Peyer's patch (tissue), 4 donors: ENCODE data around the gene STAG1. TPM values are rescaled to one million over a fixed set of nuclear protein-coding genes. Genes with fewer than 3 reads are reported as not detected.

ENCODE experiments used
- DNase-seq, 3 donors: peaks; one replicate each; pipeline ENCODE4 v3.0.0-alpha.2; 2017 to 2019
- H3K27ac ChIP-seq, 4 donors: fragments of 200-600 bp; sonication (generic); one replicate each; pipeline ENCODE4 v1.5.1; 2016 to 2019
- H3K27me3 ChIP-seq, 2 donors: fragments of 200-600 bp; sonication (generic); one replicate each; pipeline ENCODE4 v1.5.1; 2019
- H3K36me3 ChIP-seq, 3 donors: fragments of 200-600 bp; sonication (generic); one replicate each; pipeline ENCODE4 v1.5.1; 2016 to 2019
- H3K4me1 ChIP-seq, 4 donors: fragments of 200-600 bp; sonication (generic); one replicate each; pipeline ENCODE4 v1.5.1; 2016 to 2019
- H3K4me3 ChIP-seq, 4 donors: fragments of 200-600 bp; sonication (generic); 1 replicate in 3 of 4; 2 replicates in 1 of 4; pipeline ENCODE4 v1.5.1; 2016 to 2019; ENCODE audit warnings: mild to moderate bottlenecking in 1 of 4
- H3K9me3 ChIP-seq, 4 donors: fragments of 200-600 bp; sonication (generic); one replicate each; pipeline ENCODE4 v1.5.1; 2016 to 2019; ENCODE audit warnings: mild to moderate bottlenecking in 1 of 4
- POLR2A ChIP-seq, 2 donors: fragments of 450-650 bp; IDR thresholded peaks; one replicate each; pipeline ENCODE4 v1.5.1; 2017; ENCODE audit warnings: antibody characterized with exemption in 2 of 2, mild to moderate bottlenecking in 2 of 2, moderate library complexity in 2 of 2
- total RNA-seq, 4 donors: library from RNA; depleted of rRNA; stranded (reverse); fragments of >200 nt; gene quantifications; one replicate each; pipeline ENCODE4 v1.1.0, GENCODE V29; 2016
- TF ChIP-seq, protein P1 (sequence below), 6 experiments: fragments of 450-650 bp in 4 of 6; fragments of 200-600 bp in 2 of 6; sonication (generic) in 1 of 6; IDR thresholded peaks; one replicate each; pipeline ENCODE4 v1.5.1; 2017 to 2019; ENCODE audit warnings: antibody characterized with exemption in 6 of 6, mild to moderate bottlenecking in 3 of 6, moderate library complexity in 1 of 6

STAG1 gene
- total RNA-seq, 4 donors from 2014 or later: 22.6 to 91.6 (median 35.2) TPM

DNA sequence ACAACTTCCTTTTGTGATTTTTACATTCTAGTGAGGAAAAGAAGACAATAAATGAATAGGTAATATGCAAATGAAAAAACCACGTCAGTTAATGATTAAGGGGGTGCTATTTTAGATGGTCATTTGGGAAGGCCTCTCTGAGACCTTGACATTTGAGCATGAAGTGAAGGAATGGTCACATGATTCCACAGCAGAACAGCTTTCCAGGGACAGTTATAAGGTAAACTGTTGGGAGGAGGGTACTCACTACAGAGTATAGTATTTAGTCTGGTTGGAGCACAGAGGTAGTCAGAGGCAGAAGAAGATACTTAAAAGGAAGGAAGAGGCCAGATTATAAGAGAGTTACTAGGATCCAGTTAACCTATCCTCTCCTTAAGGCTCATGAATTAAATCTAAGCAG is 246.5 kb downstream of the STAG1 start:
- no peak for DNase-seq
- TF ChIP-seq, protein P1, sequence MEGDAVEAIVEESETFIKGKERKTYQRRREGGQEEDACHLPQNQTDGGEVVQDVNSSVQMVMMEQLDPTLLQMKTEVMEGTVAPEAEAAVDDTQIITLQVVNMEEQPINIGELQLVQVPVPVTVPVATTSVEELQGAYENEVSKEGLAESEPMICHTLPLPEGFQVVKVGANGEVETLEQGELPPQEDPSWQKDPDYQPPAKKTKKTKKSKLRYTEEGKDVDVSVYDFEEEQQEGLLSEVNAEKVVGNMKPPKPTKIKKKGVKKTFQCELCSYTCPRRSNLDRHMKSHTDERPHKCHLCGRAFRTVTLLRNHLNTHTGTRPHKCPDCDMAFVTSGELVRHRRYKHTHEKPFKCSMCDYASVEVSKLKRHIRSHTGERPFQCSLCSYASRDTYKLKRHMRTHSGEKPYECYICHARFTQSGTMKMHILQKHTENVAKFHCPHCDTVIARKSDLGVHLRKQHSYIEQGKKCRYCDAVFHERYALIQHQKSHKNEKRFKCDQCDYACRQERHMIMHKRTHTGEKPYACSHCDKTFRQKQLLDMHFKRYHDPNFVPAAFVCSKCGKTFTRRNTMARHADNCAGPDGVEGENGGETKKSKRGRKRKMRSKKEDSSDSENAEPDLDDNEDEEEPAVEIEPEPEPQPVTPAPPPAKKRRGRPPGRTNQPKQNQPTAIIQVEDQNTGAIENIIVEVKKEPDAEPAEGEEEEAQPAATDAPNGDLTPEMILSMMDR (IDR thresholded peaks at IDR 0.05): no peak
- TF ChIP-seq POLR2A (IDR thresholded peaks at IDR 0.05): no peak

DNA sequence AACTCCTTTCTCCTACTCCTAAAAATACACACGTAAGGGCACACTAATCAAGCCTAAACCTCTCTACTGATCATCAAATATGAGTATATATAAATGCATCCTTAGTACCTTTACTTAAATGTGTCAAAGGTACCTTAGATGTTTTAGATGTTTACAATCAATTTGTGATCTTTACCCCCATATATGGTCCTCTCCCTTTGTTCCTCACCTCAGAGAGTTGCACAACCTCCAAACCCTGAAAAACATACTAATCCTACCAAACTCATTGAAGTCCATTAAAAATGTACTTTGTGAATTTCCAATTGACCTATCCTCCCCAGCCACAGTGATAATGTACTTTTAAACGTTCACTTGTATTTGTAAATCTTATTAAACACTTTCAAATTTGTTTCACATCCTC is 249.1 kb downstream of the STAG1 start:
- Histone ChIP-seq H3K36me3 (peaks cover 0 to 18% (median 0%) of the 10 kb centered on the region in 3 donors), H3K9me3 (no peaks in the 10 kb centered on the region), H3K4me3 (no peak overlapping the region), H3K27me3 (no peaks in the 10 kb centered on the region), H3K4me1 (no peaks in the 10 kb centered on the region), H3K27ac (no peak overlapping the region)
- TF ChIP-seq, protein P1 (IDR thresholded peaks at IDR 0.05): no peak
- TF ChIP-seq POLR2A (IDR thresholded peaks at IDR 0.05): no peak
- DNase-seq: no peak

More for the DNA sequence above, 246.5 kb downstream of the STAG1 start:
- Histone ChIP-seq H3K36me3 (peaks cover 0 to 13% (median 0%) of the 10 kb centered on the region in 3 donors), H3K27ac (no peak overlapping the region), H3K27me3 (no peaks in the 10 kb centered on the region), H3K4me3 (no peak overlapping the region), H3K9me3 (no peaks in the 10 kb centered on the region), H3K4me1 (no peaks in the 10 kb centered on the region)

DNA sequence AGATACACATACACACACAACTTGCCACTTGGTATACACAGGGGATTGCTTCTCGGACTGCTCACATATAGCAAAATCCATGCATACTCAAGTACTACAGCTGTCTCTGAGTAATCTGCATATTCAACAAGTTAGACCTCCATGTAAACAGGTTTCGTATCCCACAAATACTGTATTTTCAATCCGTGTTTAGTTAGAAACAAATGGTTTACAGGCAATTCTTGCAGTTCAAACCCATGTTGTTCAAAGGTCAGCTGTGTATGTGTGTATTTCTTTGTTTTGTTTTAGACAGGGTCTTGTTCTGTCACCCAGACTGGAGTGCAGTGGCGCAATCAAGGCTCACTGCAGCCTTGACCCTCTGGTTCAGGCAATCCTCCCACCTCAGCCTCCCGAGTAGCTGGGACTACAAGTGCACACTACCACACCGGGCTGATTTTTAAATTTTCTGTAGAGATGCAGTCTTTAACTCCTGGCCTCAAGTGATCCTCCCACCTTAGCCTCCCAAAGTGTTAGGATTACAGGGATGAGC is 253.2 kb downstream of the STAG1 start:
- Histone ChIP-seq H3K36me3 (peaks cover 0 to 23% (median 0%) of the 10 kb centered on the region in 3 donors), H3K4me3 (no peak overlapping the region), H3K27ac (no peak overlapping the region), H3K4me1 (no peaks in the 10 kb centered on the region), H3K9me3 (no peaks in the 10 kb centered on the region), H3K27me3 (no peaks in the 10 kb centered on the region)
- TF ChIP-seq, protein P1 (IDR thresholded peaks at IDR 0.05): no peak
- no peak for TF ChIP-seq POLR2A (IDR thresholded peaks at IDR 0.05)
- DNase-seq: no peak

DNA sequence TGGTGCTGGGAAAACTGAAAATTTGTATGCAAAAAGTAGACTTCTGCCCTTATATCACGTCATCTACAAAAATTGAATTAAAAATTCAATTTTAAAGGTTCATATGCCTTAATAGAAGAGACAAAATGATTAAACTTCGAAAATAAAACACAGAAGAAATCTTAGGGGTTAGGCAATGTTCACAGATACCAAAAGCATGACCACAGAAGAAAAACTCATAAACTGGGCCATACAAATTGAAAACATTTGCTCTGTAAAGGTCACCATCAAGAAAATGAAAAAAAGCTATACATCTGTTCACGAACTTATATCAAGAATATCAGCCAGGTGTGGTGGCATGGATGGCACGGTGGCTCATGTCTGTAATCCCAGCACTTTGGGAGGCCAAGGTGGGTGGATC is 257.0 kb downstream of the STAG1 start:
- Histone ChIP-seq H3K27ac (no peak overlapping the region), H3K36me3 (peaks cover 0 to 14% (median 0%) of the 10 kb centered on the region in 3 donors), H3K4me1 (no peaks in the 10 kb centered on the region), H3K4me3 (no peak overlapping the region), H3K27me3 (no peaks in the 10 kb centered on the region), H3K9me3 (no peaks in the 10 kb centered on the region)
- TF ChIP-seq POLR2A (IDR thresholded peaks at IDR 0.05): no peak
- TF ChIP-seq, protein P1 (IDR thresholded peaks at IDR 0.05): no peak
- no peak for DNase-seq

DNA sequence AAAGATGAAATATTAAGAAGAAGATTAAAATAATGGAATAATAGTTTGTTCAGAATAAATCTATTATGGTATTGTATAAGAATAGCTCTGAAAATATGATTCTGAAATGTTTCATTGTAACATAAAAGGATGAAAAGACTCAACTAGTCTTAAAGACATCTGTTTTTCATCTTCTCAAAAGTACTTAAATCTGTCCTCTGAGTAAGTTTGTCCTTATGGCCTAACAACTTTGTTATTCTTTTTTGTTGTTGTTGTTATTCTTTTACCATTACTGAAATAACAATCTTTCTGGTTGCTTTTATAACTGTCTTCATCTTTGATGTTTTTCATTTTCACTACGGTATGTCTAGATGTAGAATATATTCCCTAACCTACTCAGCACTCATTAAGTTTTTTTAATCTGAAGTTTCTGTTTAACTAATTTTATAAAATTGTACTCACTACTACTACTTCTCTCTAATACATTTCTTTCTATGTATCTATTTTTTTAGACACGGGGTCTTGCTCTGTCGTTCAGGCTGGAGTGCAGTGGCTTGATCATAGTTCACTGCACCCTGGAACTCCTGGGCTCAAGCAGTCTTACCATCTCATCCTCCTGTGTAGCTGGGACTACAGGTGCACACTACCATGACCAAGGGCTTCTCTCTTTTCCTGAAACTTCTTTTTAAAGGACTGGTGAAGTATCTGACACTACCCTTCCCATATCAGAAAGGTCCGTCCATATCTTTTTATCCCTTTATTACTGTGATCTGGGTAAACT is 261.4 kb downstream of the STAG1 start:
- no peak for TF ChIP-seq POLR2A (IDR thresholded peaks at IDR 0.05)
- TF ChIP-seq, protein P1 (IDR thresholded peaks at IDR 0.05): no peak
- H3K4me1 ChIP-seq: no peaks in the 10 kb centered on the region
- no peaks in the 10 kb centered on the region for H3K9me3 ChIP-seq
- no peak for DNase-seq
- no peaks in the 10 kb centered on the region for H3K27me3 ChIP-seq
- no peak overlapping the region for H3K4me3 ChIP-seq
- no peak overlapping the region for H3K27ac ChIP-seq
- H3K36me3 ChIP-seq: peaks cover 0 to 8% (median 0%) of the 10 kb centered on the region in 3 donors
